ENCODE results near the gene ATAD3B.
A peak's percentile ranks its signal among the peaks of the same experiment; 100 is the strongest.

DNA sequence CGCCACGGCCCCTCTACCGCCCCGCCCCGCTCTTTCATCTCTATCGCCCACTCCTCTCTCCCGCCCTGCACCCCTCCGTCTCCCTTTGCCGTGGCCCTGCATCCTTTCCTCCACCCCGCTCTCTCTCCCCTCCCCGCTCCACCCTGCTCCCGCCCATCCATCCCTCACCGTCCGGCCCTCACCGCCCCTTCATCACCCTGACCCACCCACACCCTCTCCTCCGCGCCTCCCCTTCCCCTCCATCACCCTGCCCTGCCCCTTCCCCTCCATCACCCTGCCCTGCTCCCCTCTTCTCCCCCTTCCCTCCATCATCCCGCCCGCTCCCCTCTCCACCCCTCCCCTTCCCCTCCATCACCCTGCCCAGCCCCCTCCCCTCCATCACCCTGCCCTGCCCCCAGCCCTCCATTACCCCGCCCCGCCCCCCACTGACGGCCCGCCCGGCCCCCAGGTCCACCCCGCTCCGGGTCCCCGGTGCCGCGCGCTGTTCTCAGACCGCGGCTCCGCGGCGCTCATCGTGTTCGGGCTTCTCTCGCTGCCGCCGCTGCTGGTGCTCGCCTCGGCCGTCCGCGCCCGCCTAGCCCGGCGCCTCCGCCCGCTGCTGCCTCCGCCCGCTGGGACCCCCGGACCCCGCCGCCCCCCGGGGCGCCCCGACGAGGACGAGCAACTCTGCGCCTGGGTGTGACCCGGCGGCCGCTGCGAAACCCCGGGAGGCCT, 44.3 kb upstream of the ATAD3B start:
- TF ChIP-seq, protein P1, sequence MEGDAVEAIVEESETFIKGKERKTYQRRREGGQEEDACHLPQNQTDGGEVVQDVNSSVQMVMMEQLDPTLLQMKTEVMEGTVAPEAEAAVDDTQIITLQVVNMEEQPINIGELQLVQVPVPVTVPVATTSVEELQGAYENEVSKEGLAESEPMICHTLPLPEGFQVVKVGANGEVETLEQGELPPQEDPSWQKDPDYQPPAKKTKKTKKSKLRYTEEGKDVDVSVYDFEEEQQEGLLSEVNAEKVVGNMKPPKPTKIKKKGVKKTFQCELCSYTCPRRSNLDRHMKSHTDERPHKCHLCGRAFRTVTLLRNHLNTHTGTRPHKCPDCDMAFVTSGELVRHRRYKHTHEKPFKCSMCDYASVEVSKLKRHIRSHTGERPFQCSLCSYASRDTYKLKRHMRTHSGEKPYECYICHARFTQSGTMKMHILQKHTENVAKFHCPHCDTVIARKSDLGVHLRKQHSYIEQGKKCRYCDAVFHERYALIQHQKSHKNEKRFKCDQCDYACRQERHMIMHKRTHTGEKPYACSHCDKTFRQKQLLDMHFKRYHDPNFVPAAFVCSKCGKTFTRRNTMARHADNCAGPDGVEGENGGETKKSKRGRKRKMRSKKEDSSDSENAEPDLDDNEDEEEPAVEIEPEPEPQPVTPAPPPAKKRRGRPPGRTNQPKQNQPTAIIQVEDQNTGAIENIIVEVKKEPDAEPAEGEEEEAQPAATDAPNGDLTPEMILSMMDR (IDR thresholded peaks at IDR 0.05): no peak
- TF ChIP-seq POLR2AphosphoS5 (IDR thresholded peaks at IDR 0.05; ENCODE audit: low read depth, low read length) (no peak), SIN3A (IDR thresholded peaks at IDR 0.05; ENCODE audit: borderline replicate concordance, insufficient read depth, low read depth, low read length) (no peak), TCF7L2 (IDR thresholded peaks at IDR 0.05; ENCODE audit: low read depth, low read length) (0 out of 2 replicates have a peak, but pooled peaks have one; percentile 49)
- TF ChIP-seq, protein P2, sequence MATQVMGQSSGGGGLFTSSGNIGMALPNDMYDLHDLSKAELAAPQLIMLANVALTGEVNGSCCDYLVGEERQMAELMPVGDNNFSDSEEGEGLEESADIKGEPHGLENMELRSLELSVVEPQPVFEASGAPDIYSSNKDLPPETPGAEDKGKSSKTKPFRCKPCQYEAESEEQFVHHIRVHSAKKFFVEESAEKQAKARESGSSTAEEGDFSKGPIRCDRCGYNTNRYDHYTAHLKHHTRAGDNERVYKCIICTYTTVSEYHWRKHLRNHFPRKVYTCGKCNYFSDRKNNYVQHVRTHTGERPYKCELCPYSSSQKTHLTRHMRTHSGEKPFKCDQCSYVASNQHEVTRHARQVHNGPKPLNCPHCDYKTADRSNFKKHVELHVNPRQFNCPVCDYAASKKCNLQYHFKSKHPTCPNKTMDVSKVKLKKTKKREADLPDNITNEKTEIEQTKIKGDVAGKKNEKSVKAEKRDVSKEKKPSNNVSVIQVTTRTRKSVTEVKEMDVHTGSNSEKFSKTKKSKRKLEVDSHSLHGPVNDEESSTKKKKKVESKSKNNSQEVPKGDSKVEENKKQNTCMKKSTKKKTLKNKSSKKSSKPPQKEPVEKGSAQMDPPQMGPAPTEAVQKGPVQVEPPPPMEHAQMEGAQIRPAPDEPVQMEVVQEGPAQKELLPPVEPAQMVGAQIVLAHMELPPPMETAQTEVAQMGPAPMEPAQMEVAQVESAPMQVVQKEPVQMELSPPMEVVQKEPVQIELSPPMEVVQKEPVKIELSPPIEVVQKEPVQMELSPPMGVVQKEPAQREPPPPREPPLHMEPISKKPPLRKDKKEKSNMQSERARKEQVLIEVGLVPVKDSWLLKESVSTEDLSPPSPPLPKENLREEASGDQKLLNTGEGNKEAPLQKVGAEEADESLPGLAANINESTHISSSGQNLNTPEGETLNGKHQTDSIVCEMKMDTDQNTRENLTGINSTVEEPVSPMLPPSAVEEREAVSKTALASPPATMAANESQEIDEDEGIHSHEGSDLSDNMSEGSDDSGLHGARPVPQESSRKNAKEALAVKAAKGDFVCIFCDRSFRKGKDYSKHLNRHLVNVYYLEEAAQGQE (IDR thresholded peaks at IDR 0.05; ENCODE audit: insufficient read depth in 1 of 2, low read depth in 2 of 2, low read length in 1 of 2): no peak

Data from Panc1 (cell line).